Astrocyte of the spinal cord (primary cell): ENCODE data around the gene NUMB.
A peak's percentile ranks its signal among the peaks of the same experiment; 100 is the strongest.
"Not testable (repeated sequence)": the region's sequence is repeated elsewhere in the genome, so short reads cannot be mapped to it uniquely, and the experiment has no call there.

Source experiments
- DNase-seq: peaks from one replicate; pipeline ENCODE4 v3.0.0; 2011; ENCODE audit warnings: low read depth, low spot score
- H3K4me3 ChIP-seq: 2 replicates; pipeline ENCODE4 v1.5.1; 2011; ENCODE audit warnings: low read depth, mild to moderate bottlenecking, low read length, moderate library complexity
- CTCF ChIP-seq: IDR thresholded peaks from 2 replicates; pipeline ENCODE4 v1.5.1; 2012; ENCODE audit warnings: low read depth, mild to moderate bottlenecking, low read length, inconsistent platforms
- in situ Hi-C: cut with HindIII; loops from 2 replicates; pipeline ENCODE4 v1.10.0; 2017; ENCODE audit warnings: low sequenced_read_pairs

NUMB gene

GRCh38 chr14:73397810-73398209, 60.5 kb downstream of the NUMB start:
- in situ Hi-C loops = no loop called here
- H3K4me3 ChIP-seq = no peak overlapping the region
- DNase-seq = no peak
- no peak for TF ChIP-seq CTCF

GRCh38 chr14:73394317-73394716, 64.0 kb downstream of the NUMB start:
- no peak for TF ChIP-seq CTCF
- in situ Hi-C loops = no loop called here
- no peak for DNase-seq
- no peak overlapping the region for H3K4me3 ChIP-seq

- no peak for DNase-seq
- no peak overlapping the region for H3K4me3 ChIP-seq
- TF ChIP-seq CTCF = no peak
- in situ Hi-C loops = no loop called here
Observed at GRCh38 chr14:73393375-73393774, 65.0 kb downstream of the NUMB start.

- H3K4me3 ChIP-seq = no peak overlapping the region
- no peak for TF ChIP-seq CTCF
- in situ Hi-C loops = no loop called here
- no peak for DNase-seq
Observed at GRCh38 chr14:73392329-73393257, 65.8 kb downstream of the NUMB start.

GRCh38 chr14:73387860-73388259, 70.5 kb downstream of the NUMB start:
- H3K4me3 ChIP-seq, in situ Hi-C loops, DNase-seq: not testable (repeated sequence)

GRCh38 chr14:73386342-73386741, 72.0 kb downstream of the NUMB start:
- TF ChIP-seq CTCF = no peak
- in situ Hi-C loops = no loop called here
- peak; percentile 16 for DNase-seq
- H3K4me3 ChIP-seq = no peak overlapping the region

- DNase-seq, in situ Hi-C loops, H3K4me3 ChIP-seq: not testable (repeated sequence)
Observed at GRCh38 chr14:73385021-73385420, 73.3 kb downstream of the NUMB start.

- in situ Hi-C loops = no loop called here
- no peak for DNase-seq
- H3K4me3 ChIP-seq = no peak overlapping the region
- no peak for TF ChIP-seq CTCF
Observed at GRCh38 chr14:73383356-73383755, 75.0 kb downstream of the NUMB start.
